GM13976 (cell line): Measurements from ENCODE around the gene VANGL1.

ENCODE experiments used
- DNase-seq: peaks from one replicate; pipeline ENCODE4 v3.0.0; 2012; ENCODE audit warnings: low spot score
- CTCF ChIP-seq: IDR thresholded peaks from 2 replicates; pipeline ENCODE4 v1.5.1; 2012; ENCODE audit warnings: borderline replicate concordance, mild to moderate bottlenecking; ENCODE audit not compliant: insufficient read depth; ENCODE audit errors: extremely low read depth, missing control alignments, control extremely low read depth
- in situ Hi-C: fragments of 300-500 bp; cut with MboI; formaldehyde crosslinking; loops from one replicate; pipeline ENCODE4 v1.12.0; 2022; ENCODE audit warnings: low sequenced_read_pairs, mixed read lengths, inconsistent platforms; ENCODE audit not compliant: unreplicated experiment

The VANGL1 gene

GRCh38 chr1:115705085-115705951 lies 63.5 kb downstream of the VANGL1 start:
- in situ Hi-C loops, result loop anchor here (5.0 kb wide), 1 partner anchor 98 kb away; no protein-coding TSS in a partner anchor
- TF ChIP-seq CTCF, result no peak
- DNase-seq, result no peak

- in situ Hi-C loops, result loop anchor here (5.0 kb wide), 1 partner anchor 99 kb away; no protein-coding TSS in a partner anchor
Observed at GRCh38 chr1:115705963-115706362, 64.2 kb downstream of the VANGL1 start.

GRCh38 chr1:115706587-115707425 lies 65.0 kb downstream of the VANGL1 start:
- peak; percentile 36 for TF ChIP-seq CTCF
- in situ Hi-C loops, result loop anchor here (5.0 kb wide), 1 partner anchor 100 kb away; no protein-coding TSS in a partner anchor
- peak; percentile 48 for DNase-seq

More at GRCh38 chr1:115705963-115706362, 64.2 kb downstream of the VANGL1 start:
- DNase-seq, result no peak
- TF ChIP-seq CTCF, result no peak

GRCh38 chr1:115710859-115711624 lies 69.3 kb downstream of the VANGL1 start:
- no peak for DNase-seq
- no peak for TF ChIP-seq CTCF
- in situ Hi-C loops, result loop anchor here (10.0 kb wide), 1 partner anchor 54 kb away; the partner anchor contains the start of gene CASQ2

GRCh38 chr1:115712911-115713609 lies 71.3 kb downstream of the VANGL1 start:
- in situ Hi-C loops, result loop anchor here (10.0 kb wide), 1 partner anchor 52 kb away; the partner anchor contains the start of gene CASQ2
- TF ChIP-seq CTCF, result no peak
- DNase-seq, result no peak
